GM08714 (cell line): ENCODE results near the gene RAB7B.

Experiments
- H3K4me3 ChIP-seq: fragments of 200-500 bp; sonication (Bioruptor generic); 2 replicates; pipeline ENCODE4 v1.5.1; 2014; ENCODE audit warnings: mild to moderate bottlenecking, low read length, inconsistent platforms
- ZNF274 ChIP-seq: IDR thresholded peaks from 2 replicates; pipeline ENCODE4 v1.6.1; 2012; ENCODE audit warnings: mild to moderate bottlenecking, low read depth, low read length

The RAB7B gene

DNA sequence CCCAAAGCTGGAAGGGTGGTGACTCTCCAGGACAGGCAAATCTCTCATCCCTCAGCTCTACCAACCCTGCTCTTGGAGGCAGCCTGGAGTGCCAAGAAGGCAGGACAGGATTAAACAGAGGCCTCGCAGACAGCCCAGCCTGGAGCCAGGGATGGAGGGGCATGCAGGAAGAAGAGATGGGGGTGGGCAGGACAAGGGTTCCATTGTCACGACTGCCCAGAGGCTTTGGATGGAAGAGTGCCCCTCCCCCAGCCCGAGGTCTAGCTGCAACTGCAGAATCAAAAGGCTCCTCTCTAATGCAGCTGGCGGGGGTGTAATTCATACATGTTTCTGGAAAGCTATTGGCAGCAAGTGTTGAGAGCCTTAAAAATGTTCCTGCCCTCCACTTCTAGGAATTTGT, 8.8 kb downstream of the RAB7B start:
- TF ChIP-seq ZNF274, result no peak
- H3K4me3 ChIP-seq, result no peak overlapping the region

DNA sequence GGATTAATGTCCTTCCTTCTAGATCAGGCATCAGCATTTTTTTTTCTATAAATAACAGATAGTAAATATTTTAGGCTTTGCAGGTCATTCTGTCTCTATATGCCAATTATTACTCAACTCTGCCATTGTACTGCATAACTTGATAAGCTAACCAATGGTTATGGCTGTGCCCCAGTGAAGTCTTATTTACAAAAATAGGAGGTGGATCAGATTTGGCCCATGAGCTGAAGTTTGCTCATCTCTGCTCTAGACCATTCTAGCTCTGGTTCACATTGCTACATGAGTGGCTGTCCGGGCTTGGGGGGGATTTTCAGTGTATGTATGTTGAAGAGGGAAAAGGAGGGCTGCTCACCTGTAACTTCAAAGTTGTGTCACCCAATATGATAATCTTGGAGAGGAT, 10.1 kb downstream of the RAB7B start:
- H3K4me3 ChIP-seq, result no peak overlapping the region
- no peak for TF ChIP-seq ZNF274

DNA sequence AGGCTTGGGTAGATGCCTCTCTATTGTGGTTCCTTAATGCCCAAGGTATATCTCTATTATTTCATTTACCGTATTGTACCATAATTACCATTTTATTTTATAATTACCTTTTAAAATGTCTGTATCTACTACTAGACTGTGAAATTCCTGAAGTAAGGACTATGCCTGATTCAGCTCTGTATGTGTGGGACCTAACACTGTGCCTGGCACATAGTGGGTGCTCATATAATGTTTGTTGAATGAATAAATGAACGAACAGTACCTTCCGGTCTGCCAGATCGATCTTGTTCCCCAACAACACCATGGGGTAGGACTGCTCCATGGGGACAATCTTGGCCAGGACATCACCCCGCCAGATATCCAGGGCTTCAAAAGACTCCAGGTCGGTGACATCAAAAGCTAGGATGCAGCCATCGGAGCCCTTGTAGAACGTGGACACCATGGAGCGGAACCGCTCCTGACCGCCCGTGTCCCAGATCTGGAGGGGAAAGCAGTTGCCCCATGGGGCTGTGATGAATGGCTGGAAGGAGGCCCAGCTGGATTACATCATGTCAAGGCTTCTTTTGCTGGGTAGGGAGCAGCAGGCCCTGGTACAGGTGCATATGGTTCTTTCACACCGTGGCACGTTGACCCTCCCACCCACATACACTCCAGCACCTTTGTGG, 10.8 kb downstream of the RAB7B start:
- TF ChIP-seq ZNF274, result no peak
- no peak overlapping the region for H3K4me3 ChIP-seq

DNA sequence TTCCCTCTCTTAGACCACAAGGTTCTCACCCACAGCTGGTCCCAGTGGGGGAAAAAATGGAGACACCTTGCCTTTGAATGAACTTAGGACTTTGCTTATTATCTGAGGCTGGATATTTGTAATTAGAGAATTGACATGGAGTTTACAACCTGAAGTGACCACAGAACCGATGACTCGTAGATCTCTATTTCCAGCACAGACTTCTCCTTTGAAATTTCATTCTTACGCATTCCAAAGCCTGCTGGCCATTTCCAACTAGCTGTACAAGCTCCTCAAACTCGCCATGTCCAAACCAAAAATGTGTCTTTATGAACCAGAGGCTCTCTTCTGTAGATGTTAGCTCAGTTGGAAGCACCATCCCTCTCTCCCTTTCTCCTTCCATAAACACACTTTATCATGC, 12.0 kb downstream of the RAB7B start:
- TF ChIP-seq ZNF274, result no peak

DNA sequence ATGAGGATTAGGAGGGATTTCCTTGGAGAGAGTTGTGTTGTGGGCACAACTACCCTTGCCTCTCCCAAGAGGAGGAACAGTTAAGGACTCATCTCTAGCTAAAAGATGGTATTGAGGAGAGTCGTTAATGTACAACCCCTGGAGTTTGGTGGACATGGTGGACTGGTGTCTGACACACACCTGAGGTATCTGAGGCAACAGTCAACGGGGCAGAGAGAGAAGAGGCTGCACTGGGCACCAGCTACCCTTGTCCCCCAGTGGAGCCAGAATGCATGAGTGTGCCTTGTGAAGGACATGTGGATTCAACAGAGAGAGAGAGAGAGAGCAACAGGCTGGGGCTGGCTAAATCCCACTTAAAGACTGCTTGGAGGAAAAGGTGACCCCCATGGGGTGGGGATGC, 13.0 kb downstream of the RAB7B start:
- TF ChIP-seq ZNF274, result no peak
- no peak overlapping the region for H3K4me3 ChIP-seq

More for the DNA sequence above, 12.0 kb downstream of the RAB7B start:
- no peak overlapping the region for H3K4me3 ChIP-seq

DNA sequence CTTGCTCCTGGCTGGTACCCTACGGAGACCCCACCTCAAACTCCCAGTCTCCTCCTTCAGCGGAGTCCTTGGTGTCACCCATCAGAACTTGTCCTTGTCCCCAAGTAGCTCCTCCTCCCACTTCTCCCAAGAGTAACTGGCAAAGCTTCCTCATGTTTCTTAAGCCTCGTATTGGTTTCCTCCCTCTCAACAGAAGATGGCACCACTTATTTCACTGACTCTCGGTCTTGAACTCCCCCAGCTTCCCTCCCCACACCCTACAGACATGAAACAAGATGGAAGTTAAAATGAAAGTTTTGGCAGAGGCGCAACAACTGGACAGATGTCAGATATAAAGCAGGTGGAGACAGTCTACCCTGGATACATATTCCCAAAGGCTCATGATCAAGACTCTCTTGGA, 13.4 kb downstream of the RAB7B start:
- no peak for TF ChIP-seq ZNF274
- H3K4me3 ChIP-seq, result no peak overlapping the region

DNA sequence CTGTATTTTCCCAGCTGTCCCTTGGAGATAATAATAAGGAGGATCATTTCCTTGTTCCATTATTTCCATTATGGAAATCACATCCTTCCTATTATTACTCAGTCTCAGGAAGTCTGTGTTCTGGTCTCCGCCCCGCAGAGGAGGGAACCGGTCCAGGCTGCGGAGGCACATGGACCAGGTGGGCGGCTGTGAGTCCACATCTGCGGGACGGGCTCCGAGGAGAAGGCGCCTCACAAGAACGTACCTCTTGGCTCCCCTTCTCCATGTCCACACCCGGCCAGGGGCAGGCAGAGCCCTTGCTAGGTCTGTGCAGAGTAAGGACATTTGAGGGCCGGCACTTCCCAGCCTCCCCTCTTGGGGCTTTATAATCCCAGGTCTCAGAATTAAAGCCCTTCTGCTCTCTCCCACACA, 14.6 kb downstream of the RAB7B start:
- no peak for TF ChIP-seq ZNF274
- H3K4me3 ChIP-seq, result no peak overlapping the region

DNA sequence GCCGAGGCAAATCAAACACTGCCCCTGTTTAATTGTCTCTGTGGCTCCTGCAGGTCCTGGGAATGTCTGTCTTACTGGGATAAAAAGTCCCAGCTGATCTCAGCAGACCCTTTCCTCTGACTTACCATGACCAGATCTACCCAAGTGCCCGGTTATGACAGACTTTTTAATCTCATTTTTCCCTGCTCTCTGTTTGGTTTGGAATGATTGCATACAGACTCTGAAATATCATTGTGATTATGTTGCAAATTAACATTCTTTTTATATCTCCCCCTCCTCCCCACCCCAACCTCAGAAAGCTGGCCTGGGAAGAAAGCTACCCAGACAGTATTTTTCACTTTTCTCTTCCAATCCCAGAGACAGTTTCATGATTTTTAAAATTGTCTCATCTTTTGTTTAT, 16.3 kb downstream of the RAB7B start:
- no peak overlapping the region for H3K4me3 ChIP-seq
- no peak for TF ChIP-seq ZNF274

DNA sequence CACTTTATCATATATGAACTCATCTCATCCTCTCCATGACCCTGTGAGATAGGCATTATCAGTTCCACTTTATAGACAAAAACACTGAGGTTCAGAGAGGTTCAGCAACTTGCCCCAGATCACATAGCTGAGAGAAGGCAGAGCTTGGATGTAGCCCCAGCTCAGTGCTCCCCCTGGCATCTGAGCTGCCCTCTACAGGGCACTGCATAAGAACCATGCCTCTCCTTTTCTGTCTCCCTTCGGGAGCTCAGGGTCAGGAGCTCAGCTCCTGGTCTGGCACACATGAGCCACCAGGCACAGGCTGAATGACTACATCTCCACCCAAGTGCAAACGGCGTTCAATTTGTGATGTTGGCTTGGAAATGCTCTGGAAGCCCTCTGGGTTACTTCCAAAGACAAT, 16.9 kb downstream of the RAB7B start:
- no peak overlapping the region for H3K4me3 ChIP-seq
- TF ChIP-seq ZNF274, result no peak

DNA sequence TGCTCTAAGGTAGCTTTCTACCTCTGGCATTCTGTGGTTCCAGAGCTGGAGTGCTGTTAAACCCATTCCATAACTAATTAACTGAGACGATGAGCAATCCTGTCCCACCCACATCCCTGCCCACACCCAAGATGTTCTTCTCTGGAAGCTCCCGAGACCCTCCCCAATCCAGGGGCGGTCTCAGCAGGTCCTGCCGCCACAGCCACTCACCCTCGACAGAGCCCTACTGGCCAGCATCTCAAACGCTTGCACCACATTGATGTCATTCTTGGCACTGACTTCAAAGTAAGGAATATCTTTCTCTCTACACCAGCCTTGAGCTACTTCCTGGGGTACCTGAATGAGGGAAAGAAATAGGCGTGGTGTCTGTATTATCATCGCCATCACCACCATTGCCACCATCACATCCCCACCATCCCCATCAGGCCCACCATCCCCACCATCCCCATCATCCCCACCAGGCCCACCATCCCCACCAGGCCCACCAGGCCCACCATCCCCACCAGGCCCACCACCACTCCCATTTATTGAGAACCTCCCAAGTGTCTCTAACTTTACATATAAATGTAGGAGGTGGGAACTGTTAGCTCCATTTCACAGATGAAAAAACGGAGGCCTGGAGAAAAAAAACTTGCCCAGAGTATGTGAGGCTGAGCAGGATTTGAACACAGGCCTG, 17.7 kb downstream of the RAB7B start:
- no peak overlapping the region for H3K4me3 ChIP-seq
- no peak for TF ChIP-seq ZNF274

DNA sequence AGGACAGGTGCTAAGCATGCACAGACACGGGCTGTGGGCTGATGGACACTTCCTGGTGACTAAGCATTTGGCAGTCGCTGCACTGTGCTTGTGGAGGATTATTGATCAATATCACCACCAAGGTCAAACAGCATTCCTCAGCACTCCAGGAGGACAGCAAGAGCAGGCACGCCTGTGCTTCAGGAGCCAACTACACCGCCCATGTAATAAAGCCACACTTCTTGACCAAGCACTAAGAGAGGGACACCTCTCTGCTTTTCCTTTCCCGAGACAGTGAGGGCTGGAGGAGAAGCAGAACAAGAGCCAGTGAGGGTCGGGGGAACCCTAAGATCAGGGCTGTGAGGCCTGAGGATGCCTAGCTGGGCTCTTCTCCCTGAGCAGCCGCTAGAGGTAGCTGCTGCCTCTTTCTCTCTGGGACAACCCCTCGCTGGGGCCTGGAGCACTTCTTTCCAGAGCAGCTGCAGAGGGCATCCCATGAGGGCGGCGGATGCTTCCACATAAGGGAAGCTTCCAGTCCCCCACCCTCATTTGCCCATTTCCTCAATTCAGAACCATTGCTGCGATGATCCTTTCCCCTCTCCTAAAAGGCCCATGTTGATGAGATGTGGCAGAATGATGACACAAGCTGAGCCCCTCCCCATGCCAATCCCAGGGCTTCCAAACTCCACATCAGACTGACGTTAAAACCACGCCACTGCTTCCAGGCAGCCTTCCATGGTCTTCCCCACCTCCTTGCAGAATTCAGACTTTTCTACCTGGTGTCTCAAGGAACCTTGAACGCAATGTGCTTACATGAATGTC, 19.1 kb downstream of the RAB7B start:
- no peak for TF ChIP-seq ZNF274
- H3K4me3 ChIP-seq, result no peak overlapping the region

DNA sequence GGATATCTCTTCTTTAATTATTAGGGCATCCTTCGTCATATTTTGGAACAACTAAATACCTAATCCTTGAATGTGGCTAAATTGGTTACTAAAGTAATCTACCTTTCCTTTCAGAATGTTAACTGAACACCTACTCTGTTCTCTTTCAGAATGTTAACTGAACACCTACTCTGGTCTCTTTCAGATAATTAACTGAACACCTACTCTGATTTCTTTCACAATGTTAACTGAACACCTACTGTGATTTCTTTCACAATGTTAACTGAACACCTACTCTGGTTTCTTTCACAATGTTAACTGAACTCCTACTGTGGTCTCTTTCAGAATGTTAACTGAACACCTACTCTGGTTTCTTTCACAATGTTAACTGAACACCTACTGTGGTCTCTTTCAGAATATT, 21.9 kb downstream of the RAB7B start:
- TF ChIP-seq ZNF274, result no peak
- no peak overlapping the region for H3K4me3 ChIP-seq

DNA sequence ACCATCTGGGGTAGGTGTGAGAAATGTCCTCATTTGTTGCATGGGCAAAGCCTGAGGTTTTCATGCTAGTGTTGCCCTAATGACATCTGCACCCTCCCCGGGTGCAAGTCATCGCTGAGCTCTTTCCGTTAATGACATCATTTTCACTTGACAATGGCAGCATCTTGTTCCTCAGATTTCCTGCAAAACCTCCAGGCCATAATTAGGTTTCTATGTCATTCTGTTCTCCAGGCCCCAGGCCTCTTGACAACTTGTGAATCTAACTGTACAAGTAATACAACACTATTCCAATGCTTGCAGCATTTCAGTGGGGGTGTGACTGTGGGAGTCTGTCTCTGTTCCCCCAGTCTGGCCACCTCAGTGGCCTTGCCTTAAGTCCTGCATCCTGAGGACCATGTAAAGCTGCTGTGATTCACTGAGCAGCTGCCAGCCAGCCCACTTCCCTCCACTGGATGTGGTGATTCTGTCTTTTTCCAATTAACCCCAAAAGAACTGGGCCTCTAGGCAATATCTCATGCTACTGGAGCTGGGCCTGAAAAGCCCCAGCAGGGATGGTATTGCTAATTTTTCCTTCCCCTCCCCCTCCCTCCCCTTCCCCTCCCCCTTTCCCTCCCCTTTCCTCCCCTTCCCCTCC, 22.8 kb downstream of the RAB7B start:
- H3K4me3 ChIP-seq, result no peak overlapping the region
- TF ChIP-seq ZNF274, result no peak

DNA sequence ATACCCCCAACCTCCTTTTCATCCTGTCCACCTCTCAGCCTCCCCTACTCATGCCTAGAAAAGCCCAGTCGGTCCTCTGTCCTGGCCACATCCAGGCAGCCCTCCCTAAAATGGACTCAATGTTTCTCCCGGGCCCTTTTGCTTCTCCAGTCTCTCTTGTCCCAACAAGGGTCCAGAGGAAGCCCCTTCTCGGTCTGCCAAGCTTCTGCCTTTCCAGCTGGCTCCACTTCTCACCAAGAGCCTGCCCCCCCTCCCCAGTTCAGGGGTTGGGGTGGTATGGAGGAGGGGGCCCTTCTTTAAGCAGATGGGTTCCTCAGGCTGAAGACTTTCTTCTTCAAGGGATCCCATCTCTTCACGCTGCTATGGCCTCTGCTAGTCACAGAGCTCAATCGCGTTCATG, 23.9 kb downstream of the RAB7B start:
- TF ChIP-seq ZNF274, result no peak
- no peak overlapping the region for H3K4me3 ChIP-seq
